ENCODE results near the gene RYR2.

GRCh38 chr1:237250055-237250454, 208.1 kb downstream of the RYR2 start:
- TF ChIP-seq CTCF (IDR thresholded peaks at IDR 0.05; ENCODE audit: low read length), result no peak
- no peak for TF ChIP-seq EZH2 (IDR thresholded peaks at IDR 0.05; ENCODE audit: borderline replicate concordance, low read length)
